NOMO-1 (cell line): ENCODE measurements around the gene ADK.
A peak's percentile ranks its signal among the peaks of the same experiment; 100 is the strongest.

ENCODE experiments used
- DNase-seq, 2 experiments: peaks; one replicate each; lab custom pipeline; 2025; ENCODE audit not compliant: unreplicated experiment in 2 of 2; lab: John Stamatoyannopoulos, UW

The ADK gene

DNA sequence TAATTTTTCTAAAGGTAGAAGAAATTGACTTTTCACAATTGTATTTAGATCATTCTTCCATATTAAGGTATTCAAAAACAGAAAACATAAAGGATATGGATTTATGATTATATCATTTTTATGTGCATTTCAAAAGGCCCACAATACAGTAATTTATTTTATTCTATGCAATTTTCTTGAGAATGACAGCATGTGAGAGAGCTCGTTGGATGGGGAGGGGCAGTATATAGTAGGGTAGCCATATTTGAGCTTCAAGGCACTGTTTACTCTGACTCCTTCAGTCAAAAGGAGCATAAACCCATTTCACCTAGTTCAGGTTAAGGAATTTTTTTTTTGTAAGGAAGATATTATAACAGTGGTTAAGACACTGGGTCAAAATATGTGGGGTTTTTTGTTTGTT is 534.5 kb downstream of the ADK start:
- DNase-seq, result no peak

DNA sequence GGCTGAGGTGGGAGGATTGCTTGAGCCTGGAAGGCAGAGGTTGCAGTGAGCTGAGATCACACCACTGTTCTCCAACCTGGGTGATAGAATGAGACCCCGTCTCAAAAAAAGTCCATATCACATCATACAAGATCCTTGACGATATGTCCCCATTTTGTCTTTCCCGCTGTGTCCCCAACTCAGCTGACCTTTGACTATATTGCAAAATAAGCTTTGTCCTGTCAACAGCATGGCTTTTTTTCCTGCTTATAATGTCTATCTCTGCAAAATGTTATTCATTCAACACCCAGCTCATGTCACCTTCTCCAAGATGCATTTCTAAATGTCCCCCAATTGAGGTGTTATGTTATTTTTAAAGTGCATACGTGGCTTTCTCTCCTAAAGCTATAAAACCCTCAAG is 539.4 kb downstream of the ADK start:
- DNase-seq, result no peak

- no peak for DNase-seq
Measured at GRCh38 chr10:74691164-74691563, 540.1 kb downstream of the ADK start.

GRCh38 chr10:74704629-74705357 is 553.8 kb downstream of the ADK start:
- DNase-seq, result no peak

DNA sequence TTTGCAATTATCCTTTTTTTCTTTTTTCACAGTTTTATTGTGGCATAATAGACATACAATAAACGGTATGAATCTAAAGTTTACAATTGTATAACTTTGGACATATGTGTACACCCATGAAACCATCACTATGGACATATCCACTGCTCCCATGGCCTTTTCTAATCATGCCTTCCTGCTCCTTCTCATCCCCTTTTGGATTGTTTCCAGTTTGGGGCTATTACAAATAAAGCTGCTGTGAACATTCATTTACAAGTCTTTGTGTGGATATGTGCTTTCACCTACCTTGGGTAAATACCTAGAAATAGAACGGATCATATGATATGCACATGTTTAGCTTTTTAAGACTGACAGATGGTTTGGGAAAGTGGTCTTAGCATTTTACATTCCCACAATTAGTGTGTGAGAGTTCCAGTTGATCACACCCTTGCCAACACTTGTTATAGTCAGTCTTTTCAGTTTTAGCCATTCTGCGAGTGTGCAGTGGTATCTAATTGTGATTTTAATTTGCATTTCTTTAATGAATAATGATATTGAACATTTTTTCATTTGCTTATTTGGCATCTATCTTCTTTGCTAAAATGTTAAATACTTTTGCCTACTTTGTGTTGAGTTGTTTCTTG is 554.4 kb downstream of the ADK start:
- DNase-seq, result no peak

- DNase-seq, result no peak
Measured at GRCh38 chr10:74706966-74707365, 555.9 kb downstream of the ADK start.

- DNase-seq, result no peak
Measured at GRCh38 chr10:74708246-74708645, 557.2 kb downstream of the ADK start.

GRCh38 chr10:74718208-74718607 is 567.2 kb downstream of the ADK start:
- no peak for DNase-seq

- no peak for DNase-seq
Measured at GRCh38 chr10:74728225-74728624, 577.2 kb downstream of the ADK start.

DNA sequence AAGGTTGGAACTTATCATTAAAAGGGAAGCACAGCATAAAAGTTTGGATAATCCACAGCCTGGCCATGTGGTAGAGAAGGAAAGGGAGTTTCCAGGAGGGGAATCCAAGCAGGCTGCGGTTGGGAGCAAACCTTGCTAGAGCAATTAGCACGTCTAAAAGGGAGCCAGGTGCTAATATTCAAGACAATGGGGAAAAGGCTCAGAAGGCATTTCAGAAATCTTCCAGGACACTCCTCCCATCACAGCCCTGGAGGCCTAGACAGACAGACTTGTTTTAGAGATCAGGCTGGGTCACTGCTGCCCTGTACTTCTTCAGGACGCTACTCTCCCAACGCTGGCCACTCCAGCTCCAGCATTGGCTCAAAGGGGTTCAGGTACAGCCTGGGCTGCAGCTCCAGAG is 579.2 kb downstream of the ADK start:
- no peak for DNase-seq

DNA sequence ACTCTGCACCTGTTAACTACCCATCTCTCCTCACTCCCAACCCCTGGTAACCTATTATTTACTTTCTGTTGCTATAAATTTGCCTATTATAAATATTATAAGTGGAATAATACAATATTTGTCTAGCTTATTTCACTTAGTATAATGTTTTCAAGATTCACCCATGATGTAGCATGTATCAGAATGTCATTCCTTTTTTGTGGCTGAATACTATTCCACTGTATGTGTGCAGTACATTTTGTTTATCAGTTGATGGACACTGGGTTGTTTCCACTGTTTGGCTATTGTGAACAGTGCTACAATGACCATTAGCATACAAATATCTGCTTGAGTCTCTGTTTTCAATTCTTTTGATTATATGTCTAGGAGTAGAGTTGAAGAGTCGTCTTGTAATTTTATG is 582.6 kb downstream of the ADK start:
- DNase-seq, result no peak

GRCh38 chr10:74736029-74736428 is 585.0 kb downstream of the ADK start:
- DNase-seq, result no peak

DNA sequence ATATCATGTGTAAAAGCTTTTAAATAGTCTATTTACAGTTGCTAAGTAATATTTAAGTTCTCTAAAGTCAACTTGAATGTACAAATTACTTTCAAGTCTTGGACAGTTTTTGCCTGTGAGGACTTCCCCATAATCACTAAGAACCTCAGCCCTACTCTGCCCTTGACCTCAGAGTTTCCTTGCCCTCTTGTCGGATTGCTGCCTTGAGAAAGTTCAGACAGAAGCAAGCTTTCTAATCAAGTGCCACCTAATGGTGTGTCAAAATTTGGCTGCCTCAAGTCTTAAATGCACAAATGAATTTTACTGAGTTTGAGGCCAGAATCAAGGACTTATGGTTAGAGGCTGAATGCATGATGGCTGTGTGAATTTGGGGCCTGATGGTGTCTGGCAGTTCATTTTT is 587.0 kb downstream of the ADK start:
- DNase-seq, result peak; percentile 88 to 94

GRCh38 chr10:74738542-74738941 is 587.5 kb downstream of the ADK start:
- peak; percentile 26 to 47 for DNase-seq

DNA sequence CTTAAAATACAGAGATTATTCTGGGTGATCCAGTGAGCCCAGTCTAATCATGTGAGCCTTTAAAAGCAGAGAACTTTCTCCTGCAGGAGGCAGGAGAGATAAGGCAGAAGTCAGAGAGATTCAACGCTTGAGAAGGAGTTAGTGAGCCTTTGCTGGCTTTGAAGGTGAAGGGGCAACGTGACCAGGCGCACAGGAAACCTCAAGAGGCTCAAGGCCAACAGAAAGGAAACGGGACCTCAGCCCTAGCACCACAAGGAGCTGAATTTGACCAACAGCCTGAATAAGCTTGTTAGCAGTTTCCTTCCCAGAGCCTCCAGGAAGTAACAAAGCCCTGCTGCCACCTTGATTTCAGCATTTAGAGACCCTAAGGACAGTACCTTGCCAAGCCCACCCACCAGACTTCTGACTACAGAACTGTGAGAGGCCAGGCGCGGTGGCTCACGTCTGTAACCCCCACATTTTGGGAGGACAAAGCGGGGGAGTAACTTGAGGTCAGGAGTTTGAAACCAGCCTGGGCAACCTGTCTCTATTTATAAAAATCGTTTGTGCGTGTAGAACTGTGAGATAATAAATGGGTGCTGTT is 588.1 kb downstream of the ADK start:
- DNase-seq, result peak; percentile 95 to 96

- no peak for DNase-seq
Measured at GRCh38 chr10:74743401-74743800, 592.4 kb downstream of the ADK start.

GRCh38 chr10:74745449-74745848 is 594.4 kb downstream of the ADK start:
- no peak for DNase-seq

DNA sequence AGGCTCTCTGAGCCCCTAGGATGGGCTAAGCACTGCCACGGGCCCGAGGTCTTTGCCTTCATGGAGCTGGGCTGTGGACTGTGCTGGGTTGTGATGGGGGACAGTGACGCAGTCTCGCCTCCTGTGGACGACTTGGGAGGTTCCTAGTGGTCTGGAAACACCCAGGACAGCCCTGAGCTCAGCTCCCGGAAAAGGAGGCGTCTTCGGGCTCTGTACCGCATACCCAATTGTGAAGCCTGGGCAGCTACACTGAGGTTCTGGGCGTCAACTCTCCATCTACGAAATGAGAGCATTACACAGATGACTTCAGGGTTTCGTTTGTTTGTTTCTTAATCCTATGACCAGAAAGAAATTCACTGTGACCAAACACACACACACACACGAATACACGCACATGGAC is 595.8 kb downstream of the ADK start:
- no peak for DNase-seq

DNA sequence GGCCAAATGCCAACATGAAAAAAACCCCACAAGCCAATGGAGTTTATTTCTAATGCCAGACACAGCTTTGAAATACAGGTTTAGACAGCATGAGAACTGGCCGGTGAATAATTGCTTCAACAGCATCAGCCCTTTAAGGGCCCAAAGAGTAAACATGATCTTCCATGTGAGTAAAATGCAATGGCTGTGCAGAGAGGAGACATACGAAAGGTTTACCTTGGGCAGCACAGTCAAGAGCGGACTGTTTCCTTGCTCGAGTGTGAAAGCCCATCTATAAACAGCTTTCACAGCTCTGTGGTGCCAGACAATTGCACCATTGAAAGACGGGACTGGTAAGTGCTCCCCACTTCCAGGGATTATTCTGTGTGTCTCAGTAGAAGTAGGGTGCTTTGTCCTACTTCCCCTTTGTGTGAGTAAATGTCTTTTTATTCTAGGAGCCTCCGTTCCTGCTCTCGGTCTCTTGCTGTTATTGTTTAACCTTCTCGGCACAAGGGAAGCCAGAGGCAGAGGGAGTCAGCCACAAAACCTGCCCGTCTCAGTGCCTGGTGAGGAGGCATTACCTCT is 597.5 kb downstream of the ADK start:
- DNase-seq, result peak in 1 of 2 experiments; percentile 17

- DNase-seq, result no peak
Measured at GRCh38 chr10:74750848-74751274, 599.8 kb downstream of the ADK start.

DNA sequence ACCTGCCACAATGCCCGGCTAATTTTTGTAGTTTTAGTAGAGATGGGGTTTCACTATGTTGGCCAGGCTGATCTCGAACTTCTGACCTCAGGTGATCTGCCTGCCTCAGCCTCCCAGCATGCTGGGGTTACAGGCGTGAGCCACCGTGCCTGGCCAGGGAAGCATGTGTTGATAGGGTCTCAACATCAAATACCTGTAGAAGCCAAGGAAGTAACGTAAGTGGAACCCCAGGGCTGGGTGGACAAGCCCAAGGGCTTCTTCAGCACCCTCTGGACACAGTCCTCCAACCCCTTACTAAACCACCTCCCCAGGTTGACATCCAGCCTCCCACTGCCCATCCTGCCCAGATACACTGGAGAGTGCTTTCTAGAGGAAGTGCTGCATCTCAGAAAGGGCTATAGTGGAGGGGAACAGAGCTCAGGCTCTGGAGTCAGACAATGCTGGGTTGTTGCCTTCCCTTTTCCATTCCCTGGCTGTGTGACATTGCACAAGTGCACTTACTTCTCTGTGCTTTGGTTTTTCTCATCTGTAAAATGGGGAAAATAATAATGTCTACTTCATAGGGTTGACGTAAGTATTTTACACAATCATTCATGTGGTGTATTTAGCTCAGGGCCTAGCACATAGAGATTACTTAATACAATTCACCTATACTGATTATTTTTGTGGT is 601.5 kb downstream of the ADK start:
- DNase-seq, result peak in 1 of 2 experiments; percentile 5
